HG03280 (cell line): ENCODE results near the gene PTPRN.
"Not testable (repeated sequence)": the region's sequence is repeated elsewhere in the genome, so short reads cannot be mapped to it uniquely, and the experiment has no call there.

Source experiments
- ATAC-seq: cut with Tn5 transposase; IDR thresholded peaks from one replicate; pipeline ENCODE4 v1.9.1; 2021; ENCODE audit warnings: mild to moderate bottlenecking, moderate library complexity; ENCODE audit not compliant: unreplicated experiment

Gene PTPRN

DNA sequence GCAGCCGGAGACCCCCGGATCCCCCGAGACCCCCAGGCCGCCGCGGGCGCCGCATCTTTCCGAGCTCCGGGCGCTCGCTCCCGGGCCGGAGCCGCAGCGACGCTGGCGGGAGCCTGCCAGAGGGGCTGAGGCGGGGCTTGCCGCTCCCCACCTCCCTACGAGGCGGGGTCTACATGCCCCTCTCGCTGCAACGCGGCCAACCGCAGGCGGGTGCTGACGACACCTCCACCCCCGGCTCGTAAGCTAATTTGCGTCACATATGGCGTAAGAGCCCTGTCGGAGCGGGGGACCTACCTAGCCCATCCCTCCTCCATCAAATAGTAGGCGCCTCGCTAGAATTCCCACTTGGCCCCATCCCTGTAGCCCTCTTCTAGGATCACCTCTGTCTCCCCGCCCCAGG lies at the start of gene PTPRN:
Gene PTPRN (minus strand): TSS at position 124 of the 400 bp plus-strand sequence. CDS start 69 bp downstream, at position 55.
- ATAC-seq = no peak

DNA sequence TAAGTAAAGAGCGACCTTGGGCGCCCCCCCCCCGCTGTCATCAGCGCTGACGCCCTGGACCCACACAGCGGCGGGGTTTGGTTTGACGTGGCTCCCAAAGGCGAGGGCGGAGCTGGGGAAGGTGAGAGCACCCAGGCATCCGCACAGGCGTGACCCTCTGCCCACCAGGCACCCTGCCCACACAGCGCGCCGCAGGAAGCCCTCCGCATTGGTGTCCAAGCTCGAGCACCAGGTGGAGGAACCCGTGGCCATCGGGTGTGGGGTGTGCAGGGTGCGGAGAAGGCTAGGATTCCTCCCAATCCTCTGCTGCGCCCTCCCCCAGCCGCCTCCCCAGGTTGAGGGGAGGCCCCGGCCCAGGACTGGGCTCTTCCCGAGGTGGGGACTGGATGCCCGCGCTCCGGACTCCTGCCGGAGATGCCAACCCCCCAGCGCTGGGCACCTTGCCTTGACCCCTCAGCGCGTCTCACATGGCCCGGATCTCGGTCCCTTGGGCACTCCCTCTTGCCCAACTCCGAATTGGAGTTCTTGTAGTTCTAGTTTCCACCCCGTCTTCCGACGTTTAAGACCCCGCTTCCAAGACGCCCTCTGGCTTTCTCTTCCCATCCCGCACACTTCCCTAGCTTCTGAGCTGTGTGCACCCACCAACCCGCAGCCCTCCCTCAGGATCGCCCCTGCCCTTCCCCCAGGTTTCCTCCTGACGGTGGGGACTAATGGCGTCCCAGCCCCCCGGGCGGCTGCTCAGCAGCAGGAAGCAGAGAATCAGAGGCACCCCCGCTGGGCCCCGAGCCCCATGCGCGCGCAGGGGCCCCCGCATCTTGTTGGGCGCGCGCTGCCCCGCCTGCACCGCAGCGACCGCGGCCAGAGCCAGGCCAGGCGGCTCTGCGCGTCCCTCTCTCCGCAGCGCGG lies 49.2 kb upstream of the PTPRN start:
- ATAC-seq = no peak

DNA sequence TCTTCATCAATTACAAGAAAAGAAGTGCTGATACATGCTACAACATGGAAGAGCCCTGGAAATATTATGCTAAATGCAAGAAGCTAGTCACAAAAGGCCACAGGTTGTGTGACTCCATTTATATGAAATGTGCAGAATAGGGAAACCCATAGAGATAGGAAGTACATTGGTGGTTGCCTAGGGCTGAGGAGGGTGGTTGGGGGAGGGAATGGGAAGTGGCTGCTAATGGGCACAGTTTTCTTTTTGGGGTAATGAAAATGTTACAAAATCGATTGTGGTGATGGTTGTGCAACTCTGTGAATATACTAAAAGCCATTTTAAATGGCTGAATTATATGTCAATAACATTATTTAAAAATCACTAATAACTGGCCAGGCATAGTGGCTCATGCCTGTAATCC lies 47.6 kb upstream of the PTPRN start:
- ATAC-seq = no peak

DNA sequence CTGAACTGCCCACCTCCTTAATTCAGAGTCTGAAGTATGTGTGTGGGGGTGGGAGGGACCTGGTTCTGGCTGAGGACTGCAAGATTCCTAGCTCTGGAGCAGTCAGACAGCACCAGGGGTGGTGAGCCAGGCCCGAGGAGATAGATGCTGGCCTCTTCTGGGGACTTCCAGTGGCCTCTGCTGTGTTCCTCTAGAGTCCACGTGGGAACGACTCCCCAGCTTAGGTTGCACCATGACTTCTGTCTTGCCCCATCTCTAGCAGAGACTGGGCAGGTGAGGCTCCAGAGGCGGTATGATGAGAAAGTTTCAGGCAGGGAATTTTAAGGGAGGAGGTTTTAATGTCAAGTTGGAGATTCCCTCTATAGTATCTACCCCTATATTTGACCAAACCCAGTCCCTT lies 45.4 kb upstream of the PTPRN start:
- no peak for ATAC-seq

DNA sequence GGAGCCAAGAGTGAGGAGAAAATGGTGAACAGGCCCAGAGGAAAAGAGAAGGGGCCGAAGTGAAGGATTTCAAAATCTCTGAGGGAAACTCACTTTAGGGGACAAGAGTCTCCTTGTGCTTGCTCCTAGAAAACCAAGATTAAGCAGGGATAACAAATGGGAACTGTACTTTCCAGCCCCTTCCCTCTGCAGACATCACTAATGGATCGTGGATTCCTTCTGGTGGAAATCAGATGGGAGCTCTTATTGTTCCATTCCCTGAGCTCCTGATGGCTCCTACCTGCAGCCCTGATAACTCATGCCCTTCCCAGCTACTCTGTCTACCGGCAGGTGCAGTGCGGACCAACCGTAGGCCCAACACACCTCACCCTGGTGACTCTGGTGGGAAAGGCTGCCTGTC lies 43.9 kb upstream of the PTPRN start:
- ATAC-seq = no peak

DNA sequence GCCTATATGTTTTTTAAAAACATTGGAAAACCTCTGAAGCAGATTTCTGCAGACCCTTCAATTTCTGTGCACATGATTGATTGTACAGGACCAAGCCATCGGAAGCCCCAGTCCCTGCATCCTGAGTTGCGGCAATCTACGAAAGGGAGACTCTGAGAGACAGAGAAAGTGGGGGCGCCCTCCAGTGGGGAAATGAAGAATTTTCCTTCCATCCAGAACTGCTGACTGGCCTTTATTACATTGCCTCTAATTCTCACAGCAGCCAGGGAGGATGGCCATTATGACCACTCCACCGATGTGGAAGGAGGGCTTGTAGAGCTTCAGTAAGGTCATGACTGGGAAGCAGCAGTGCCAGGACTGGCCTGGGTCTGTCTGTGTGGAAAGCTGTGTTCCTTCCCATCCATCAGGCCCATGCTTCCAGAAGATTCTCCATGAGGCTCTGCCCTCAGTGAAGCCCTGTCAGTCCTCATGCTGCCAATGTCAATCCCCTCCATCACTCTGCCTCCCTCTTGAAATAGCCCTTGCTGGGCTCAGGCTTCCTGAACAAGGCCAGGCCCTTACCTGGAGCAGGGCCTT lies 43.3 kb upstream of the PTPRN start:
- ATAC-seq = no peak

DNA sequence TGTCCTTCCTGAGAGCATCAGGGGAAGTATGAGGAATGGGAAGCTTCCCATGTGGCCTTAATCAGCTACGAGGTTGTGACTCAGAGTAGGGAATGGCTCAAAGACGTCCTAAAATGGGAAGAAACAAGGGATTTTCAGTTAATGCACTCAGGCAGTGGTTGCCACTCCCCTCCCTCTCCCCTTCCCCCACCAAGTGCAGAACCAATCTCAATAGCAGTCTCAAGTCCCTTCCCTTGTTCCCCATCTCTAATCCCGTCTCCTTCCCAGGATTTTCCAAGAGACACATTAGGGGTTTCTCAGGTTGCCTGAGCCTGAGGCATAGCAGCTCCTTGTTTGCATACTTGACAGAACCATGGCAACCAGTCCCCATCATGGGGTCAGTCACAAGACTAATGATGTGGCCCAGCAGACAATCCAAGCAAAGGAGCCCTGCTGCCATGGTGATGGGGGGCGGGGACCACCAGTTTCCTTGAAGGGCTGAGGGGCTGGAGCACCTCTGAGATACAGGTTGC lies 41.6 kb upstream of the PTPRN start:
- no peak for ATAC-seq

DNA sequence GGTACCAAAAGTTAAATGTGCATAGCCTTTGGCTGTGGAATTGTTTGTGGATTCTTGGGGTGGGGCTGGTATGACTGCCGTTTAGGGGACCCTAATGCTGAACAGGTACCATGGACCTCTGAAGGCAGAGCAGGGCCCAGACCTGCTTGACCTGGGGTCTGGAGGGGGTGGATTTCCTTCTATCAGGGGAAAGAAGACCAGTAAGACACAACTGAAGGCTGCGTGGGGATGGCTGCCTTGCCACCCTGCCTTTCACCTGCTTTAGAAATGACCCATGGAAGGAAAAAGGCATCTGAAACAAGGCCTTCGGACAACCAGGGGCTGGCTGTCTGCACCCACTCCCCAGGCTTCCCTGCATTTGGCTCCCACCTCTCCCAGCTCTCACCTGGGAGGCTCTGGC lies 41.0 kb upstream of the PTPRN start:
- ATAC-seq = no peak

DNA sequence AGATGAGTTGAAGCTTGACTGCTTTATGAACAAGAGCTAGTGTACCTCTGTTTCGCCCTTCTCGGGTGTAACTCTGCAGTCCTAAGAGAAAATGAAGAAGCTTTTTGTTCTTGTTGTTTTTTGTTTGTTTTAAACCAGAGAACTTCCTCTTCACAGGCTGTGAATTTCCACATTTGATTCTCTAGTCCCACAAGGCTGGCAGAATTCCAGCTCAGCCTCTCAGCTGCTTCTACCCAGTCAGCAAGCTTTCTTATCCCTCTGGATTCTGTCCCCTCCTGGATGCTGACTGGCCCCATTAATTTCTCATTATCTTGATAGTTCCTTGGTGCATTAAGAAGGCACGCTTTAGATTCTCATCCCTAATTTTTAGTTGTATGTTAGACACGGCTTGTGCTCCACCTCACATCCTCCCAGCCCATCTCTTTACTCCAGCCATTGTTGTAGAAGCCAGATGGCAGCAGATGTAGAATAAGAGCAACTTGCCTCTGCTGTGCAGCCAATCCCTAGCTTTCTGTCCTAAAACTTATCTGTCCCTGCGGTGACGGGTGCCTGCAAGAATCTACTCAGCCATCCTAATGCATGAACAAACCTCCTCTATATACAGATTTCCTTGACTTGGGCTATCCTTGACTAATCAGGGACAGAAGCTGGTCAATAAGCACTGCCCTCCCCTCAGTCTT lies 35.7 kb upstream of the PTPRN start:
- no peak for ATAC-seq

DNA sequence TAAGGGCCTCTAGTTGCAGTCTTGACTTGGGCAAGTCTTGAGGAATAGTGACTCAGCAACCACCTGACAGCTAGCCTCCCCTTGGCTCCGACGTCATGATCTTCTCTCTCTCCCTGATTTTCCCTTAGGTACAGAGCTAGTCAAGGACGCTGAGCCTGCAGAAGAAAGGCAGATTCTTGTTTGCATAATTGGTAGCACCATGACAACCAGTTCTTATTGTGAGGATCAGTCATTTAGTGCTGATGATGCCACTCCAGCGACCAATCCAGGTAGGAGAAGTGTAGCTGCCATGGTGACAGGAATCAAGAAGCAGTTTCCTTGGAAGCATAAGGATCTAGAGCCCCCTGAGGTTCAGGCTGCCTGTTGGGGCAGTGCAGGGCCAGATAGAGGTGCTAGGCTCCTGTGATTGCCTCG lies 26.2 kb upstream of the PTPRN start:
- ATAC-seq = no peak

DNA sequence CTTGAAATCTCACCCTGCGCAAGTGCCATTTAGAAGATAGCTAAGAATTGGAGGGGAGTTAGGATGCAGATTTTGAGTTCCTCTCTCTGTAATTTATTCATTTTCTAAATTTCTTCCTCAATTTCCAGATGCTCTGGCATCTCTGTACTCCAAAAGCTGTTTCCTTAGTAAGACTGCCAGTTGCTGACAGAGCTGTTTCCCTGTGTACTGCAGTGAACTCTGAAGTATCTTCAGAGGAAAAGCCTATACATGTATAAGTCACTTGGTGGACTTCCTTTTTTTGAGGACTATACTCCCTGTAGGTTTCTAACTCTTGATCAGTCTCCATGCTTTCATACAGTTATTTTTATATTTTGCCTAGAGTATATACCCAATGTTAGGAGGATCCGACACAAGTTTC lies 24.9 kb upstream of the PTPRN start:
- ATAC-seq = no peak

DNA sequence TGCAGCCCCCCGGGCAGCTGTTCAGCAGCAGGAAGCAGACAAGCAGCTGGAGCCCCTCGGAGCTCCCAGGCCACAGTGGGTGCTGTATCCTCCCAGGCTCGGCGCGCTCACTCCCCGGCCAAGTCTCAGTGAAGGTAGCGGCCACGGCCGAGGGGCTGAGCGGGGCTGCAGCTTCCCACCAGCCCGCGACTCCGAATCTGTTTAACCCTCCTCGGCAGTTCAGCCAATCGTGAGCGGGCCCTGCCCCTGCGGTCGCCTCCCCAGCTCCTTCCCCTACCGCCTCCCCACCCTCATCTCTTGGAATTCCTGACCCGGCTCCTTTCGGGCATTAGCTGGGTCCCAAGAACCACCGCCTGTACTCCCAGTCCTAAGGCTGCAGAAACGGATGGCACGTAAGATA lies 23.3 kb upstream of the PTPRN start, which contains the start of gene RESP18:
Gene RESP18 (minus strand): TSS at position 203 of the 400 bp plus-strand sequence.
- ATAC-seq = no peak

DNA sequence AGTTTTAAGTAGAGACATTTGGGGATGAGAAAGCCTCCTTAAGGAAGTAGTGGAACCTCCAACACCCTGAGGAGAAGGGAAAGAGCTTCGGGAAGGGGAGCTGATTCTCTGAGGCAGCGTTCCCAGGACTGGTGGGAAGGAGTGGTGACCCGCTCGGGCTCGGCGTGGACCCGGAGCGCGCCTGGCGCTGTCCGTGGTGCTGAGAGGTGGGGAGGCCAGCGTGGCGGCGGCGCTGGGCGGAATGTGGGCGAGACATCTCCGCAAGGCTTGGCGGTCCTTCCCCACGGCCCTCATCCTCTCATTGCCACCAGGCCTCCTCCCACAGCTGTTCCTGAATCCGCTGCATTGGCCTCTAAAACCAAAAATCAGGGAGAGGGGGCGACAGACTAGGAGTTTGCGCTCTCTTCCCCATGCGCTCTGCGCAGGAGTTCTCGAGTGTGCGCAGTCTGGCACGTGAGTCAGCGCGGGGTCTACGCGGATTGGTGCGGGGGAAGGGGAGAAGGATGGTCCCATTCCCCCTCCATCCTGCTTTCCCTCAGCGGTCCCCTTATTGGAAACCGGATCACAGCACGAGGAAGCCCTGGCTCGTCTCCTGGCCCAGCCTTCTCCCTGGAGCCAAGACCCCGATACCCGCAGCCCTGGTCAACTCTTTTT lies 22.5 kb upstream of the PTPRN start:
- no peak for ATAC-seq

DNA sequence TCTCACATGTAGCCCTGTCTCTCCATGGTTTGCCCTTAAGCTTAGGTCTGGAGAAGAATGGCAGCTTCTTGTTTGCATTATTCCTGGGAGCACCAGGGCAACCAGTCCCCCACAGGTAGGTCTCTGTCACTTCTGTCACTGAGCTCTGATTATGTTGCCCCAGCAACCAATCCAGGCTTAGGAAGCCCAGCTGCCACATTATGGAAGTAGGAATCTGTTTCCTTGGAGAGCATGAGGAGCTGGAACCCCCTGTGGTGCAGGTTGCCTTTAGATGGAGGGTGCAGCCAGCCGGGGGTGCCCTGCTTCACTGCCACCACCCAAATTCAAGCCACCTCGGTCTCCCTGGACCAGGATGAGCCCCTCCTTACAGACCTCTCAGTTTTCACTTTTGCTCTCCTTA lies 18.5 kb upstream of the PTPRN start:
- no peak for ATAC-seq

DNA sequence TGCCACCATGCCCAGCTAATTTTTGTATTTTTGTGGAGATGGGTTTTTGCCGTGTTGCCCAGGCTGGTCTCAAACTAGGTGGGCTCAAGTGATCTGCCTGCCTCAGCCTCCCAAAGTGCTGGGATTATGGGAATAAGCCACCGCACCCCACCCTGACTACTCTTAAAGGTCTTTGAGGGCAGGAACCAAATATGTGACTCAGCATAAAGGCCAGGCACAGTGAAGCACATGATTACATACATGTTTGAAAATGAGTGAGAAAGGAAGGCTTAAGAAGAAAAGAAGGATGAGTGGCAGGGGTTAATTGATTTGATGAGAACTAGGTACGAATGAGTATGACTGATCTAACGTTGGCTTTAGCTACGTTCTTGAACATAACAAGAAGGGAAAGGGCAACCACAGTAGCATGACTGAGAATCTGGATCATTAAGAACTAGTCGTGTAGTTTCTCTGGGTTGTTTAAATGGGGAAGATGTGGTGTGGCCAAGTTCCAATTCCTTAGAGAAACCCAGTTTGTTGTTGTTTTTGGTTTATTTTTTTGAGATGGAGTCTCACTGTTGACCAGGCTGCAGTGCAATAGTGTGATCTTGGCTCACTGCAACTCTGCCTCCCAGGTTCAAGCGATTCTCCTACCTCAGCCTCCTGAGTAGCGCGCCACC lies 16.6 kb upstream of the PTPRN start:
- ATAC-seq = no peak

DNA sequence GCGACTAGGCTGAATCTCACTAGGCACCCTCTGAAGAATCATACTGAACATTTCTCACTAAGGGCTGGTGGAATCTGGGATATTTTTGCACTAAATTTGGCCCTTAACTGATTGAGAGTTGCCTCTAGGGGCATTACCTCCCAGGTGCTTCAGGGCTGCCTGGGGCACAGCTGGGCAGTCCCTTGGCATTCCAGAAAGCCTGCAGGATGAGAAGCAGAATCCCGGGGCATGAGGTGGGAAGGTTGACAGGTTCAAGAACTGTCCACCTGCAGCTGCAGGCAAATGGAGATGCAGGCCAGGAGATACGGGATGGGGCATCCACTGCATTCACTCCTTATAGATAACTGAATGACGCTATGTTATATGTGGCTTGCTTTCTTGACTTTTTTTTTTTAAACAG lies 15.9 kb upstream of the PTPRN start:
- no peak for ATAC-seq

DNA sequence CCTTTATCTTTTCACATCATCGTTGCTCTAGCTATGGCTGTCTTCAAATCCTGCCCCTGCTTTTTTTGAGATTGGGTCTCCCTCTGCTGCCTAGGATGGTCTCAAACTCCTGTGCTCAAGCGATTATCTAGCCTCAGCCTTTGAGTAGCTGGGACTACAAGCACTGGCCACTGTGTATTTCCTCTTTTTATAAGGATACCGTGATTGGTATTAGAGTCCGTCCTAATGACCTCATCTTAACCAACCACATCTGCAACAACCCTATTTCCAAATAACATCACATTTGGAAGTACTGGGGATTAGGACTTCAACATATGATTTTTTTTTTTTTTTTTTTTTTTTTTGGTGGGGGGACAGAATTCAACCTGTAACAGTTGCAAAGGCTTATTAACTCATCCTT lies 14.2 kb upstream of the PTPRN start:
- ATAC-seq = no peak

DNA sequence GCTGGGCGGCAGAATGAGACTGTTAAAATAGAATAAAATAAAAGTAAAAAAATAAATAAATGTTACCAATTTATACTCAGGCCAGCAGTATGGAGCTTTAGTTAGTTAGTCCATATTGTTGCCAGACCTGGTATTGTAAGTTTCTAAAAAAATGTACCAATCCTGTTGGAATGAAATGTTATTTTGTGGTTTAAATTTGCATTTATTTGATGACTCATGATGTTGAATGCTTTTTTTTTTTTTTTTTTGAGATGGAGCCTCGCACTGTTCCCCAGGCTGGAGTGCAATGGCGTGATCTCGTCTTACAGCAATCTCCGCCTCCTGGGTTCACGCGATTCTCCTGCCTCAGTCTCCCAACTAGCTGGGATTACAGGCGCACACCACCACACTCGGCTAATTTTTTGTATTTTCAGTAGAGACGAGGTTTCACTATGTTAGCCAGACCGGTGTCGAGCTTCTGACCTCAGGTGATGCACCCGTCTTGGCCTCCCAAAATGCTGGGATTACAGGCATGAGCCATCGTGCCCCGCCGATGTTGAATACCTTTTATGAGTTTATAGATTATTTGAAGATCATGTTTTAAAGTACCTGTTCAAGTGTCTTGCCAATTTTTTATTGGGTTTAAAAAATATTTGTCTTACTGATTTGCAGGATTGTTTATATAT lies 5.7 kb upstream of the PTPRN start:
- no peak for ATAC-seq

DNA sequence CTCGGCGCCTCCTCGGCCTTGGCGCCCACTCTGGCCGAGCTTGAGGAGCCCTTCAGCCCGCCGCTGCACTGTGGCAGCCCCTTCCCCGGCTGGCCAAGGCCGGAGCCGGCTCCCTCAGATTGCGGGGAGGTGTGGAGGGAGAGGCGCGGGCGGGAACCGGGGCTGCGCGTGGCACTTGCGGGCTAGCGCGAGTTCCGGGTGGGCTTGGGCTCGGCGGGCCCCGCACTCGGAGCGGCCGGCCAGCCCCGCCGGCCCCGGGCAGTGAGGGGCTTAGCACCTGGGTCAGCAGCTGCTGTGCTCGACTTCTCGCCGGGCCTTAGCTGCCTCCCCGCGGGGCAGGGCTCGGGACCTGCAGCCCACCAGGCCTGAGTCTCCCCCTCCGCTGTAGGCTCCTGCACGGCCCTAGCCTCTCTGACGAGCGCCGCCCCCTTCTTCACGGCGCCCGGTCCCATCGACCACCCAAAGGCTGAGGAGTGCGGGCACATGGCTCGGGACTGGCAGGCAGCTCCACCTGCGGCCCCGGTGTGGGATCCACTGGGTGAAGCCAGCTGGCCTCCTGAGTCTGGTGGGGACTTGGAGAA lies 3.6 kb upstream of the PTPRN start:
- ATAC-seq = not testable (repeated sequence)
